HEK293 (cell line): ENCODE data around the gene HAND2.

Experiments
- CTCF ChIA-PET: fragments of 350-600 bp; formaldehyde crosslinking; extraction: SDS; loops from one replicate; lab custom pipeline; 2021; ENCODE audit warnings: antibody characterized with exemption; lab: Yijun Ruan, JAX
- POLR2A ChIA-PET: fragments of 300-600 bp; formaldehyde crosslinking; extraction: SDS; loops from one replicate; lab custom pipeline; 2020; ENCODE audit warnings: antibody characterized with exemption, inconsistent platforms; lab: Yijun Ruan, JAX
- H3K27ac ChIP-seq: fragments of 200-500 bp; sonication (Bioruptor generic); 2 replicates; pipeline ENCODE4 v1.5.1; 2014; ENCODE audit warnings: low read depth, low read length, control low read depth, inconsistent platforms; ENCODE audit errors: extremely low read depth
- H3K36me3 ChIP-seq, 2 experiments: fragments of 200-500 bp in 1 of 2; sonication (Bioruptor generic) in 1 of 2; 1 replicate in 1 of 2; 2 replicates in 1 of 2; pipeline ENCODE4 v1.5.1; 2014 to 2017; ENCODE audit warnings: inconsistent platforms in 2 of 2, low read length in 2 of 2; ENCODE audit not compliant: control insufficient read depth in 2 of 2, insufficient read depth in 1 of 2
- H3K4me1 ChIP-seq: fragments of 200-500 bp; sonication (Bioruptor generic); 2 replicates; pipeline ENCODE4 v1.5.1; 2014; ENCODE audit warnings: mild to moderate bottlenecking, low read length, inconsistent platforms; ENCODE audit not compliant: control insufficient read depth, insufficient read depth
- H3K4me3 ChIP-seq: 2 replicates; pipeline ENCODE4 v1.5.1; 2011; ENCODE audit warnings: low read depth, mild to moderate bottlenecking, control low read depth, low read length, moderate library complexity
- H3K9me3 ChIP-seq: fragments of 200-500 bp; sonication (Bioruptor generic); 2 replicates; pipeline ENCODE4 v1.5.1; 2014; ENCODE audit warnings: low read depth, low read length, inconsistent platforms; ENCODE audit not compliant: control insufficient read depth, insufficient read depth
- BCL11B ChIP-seq: fragments of 450-650 bp; formaldehyde crosslinking; IDR thresholded peaks from 2 replicates; pipeline ENCODE4 v1.5.1; 2016; ENCODE audit warnings: low read depth, missing biosample characterization, missing genetic modification characterization
- KLF9 ChIP-seq: fragments of 450-650 bp; formaldehyde crosslinking; IDR thresholded peaks from 2 replicates; pipeline ENCODE4 v1.5.1; 2016; ENCODE audit warnings: missing biosample characterization, missing genetic modification characterization, low read depth
- MEIS1 ChIP-seq: sonication (generic); formaldehyde crosslinking; IDR thresholded peaks from 2 replicates; pipeline ENCODE4 v1.8.1; 2022; ENCODE audit warnings: missing genetic modification reagents, mild to moderate bottlenecking, borderline replicate concordance
- REPIN1 ChIP-seq: fragments of 450-650 bp; formaldehyde crosslinking; IDR thresholded peaks from 2 replicates; pipeline ENCODE4 v1.5.1; 2017; ENCODE audit warnings: missing biosample characterization, missing genetic modification characterization, low read depth
- SETDB1 ChIP-seq: IDR thresholded peaks from one replicate; pipeline ENCODE4 v1.6.1; 2017; ENCODE audit warnings: mild to moderate bottlenecking, low read length, moderate library complexity, mixed read lengths; ENCODE audit not compliant: insufficient read length
- SP3 ChIP-seq: fragments of 450-650 bp; formaldehyde crosslinking; IDR thresholded peaks from 2 replicates; pipeline ENCODE4 v1.5.1; 2016; ENCODE audit warnings: missing biosample characterization, missing genetic modification characterization
- SP7 ChIP-seq: fragments of 450-650 bp; formaldehyde crosslinking; IDR thresholded peaks from 2 replicates; pipeline ENCODE4 v1.5.1; 2016; ENCODE audit warnings: missing biosample characterization, missing genetic modification characterization
- WT1 ChIP-seq: fragments of 450-650 bp; formaldehyde crosslinking; IDR thresholded peaks from 2 replicates; pipeline ENCODE4 v1.5.1; 2016; ENCODE audit warnings: missing biosample characterization, missing genetic modification characterization
- ZBTB1 ChIP-seq: fragments of 450-650 bp; formaldehyde crosslinking; IDR thresholded peaks from 2 replicates; pipeline ENCODE4 v1.5.1; 2016; ENCODE audit warnings: missing biosample characterization, missing genetic modification characterization
- ZBTB21 ChIP-seq: fragments of 450-650 bp; formaldehyde crosslinking; IDR thresholded peaks from 2 replicates; pipeline ENCODE4 v1.5.1; 2017; ENCODE audit warnings: missing biosample characterization, missing genetic modification characterization
- ZBTB7A ChIP-seq: fragments of 450-650 bp; formaldehyde crosslinking; IDR thresholded peaks from 2 replicates; pipeline ENCODE4 v1.5.1; 2016; ENCODE audit warnings: low read depth, missing biosample characterization, missing genetic modification characterization
- ZBTB8A ChIP-seq: fragments of 450-650 bp; formaldehyde crosslinking; IDR thresholded peaks from 2 replicates; pipeline ENCODE4 v1.5.1; 2016; ENCODE audit warnings: missing biosample characterization, missing genetic modification characterization
- ZFHX2 ChIP-seq: fragments of 450-650 bp; formaldehyde crosslinking; conservative IDR thresholded peaks from 2 replicates; pipeline ENCODE4 v1.5.1; 2016; ENCODE audit warnings: missing biosample characterization, missing genetic modification characterization
- ZNF146 ChIP-seq: fragments of 450-650 bp; formaldehyde crosslinking; IDR thresholded peaks from 2 replicates; pipeline ENCODE4 v1.5.1; 2016; ENCODE audit warnings: missing biosample characterization, missing genetic modification characterization
- ZNF292 ChIP-seq: fragments of 450-650 bp; formaldehyde crosslinking; IDR thresholded peaks from 2 replicates; pipeline ENCODE4 v1.5.1; 2016; ENCODE audit warnings: low read depth, missing biosample characterization, missing genetic modification characterization, borderline replicate concordance
- ZNF366 ChIP-seq: fragments of 450-650 bp; formaldehyde crosslinking; conservative IDR thresholded peaks from 2 replicates; pipeline ENCODE4 v1.5.1; 2016; ENCODE audit warnings: missing biosample characterization, missing genetic modification characterization
- ZNF391 ChIP-seq: fragments of 450-650 bp; formaldehyde crosslinking; IDR thresholded peaks from 2 replicates; pipeline ENCODE4 v1.5.1; 2016; ENCODE audit warnings: low read depth, missing biosample characterization, missing genetic modification characterization, borderline replicate concordance
- ZNF501 ChIP-seq: fragments of 450-650 bp; formaldehyde crosslinking; IDR thresholded peaks from 2 replicates; pipeline ENCODE4 v1.5.1; 2016; ENCODE audit warnings: missing biosample characterization, missing genetic modification characterization
- ZNF530 ChIP-seq: fragments of 450-650 bp; formaldehyde crosslinking; IDR thresholded peaks from 2 replicates; pipeline ENCODE4 v1.5.1; 2016; ENCODE audit warnings: low read depth, missing biosample characterization, missing genetic modification characterization
- ZNF555 ChIP-seq: fragments of 450-650 bp; formaldehyde crosslinking; conservative IDR thresholded peaks from 2 replicates; pipeline ENCODE4 v1.5.1; 2017; ENCODE audit warnings: missing biosample characterization, mild to moderate bottlenecking, missing genetic modification characterization, inconsistent platforms
- ZNF623 ChIP-seq: fragments of 450-650 bp; formaldehyde crosslinking; IDR thresholded peaks from 2 replicates; pipeline ENCODE4 v1.5.1; 2016; ENCODE audit warnings: missing biosample characterization, missing genetic modification characterization
- ZNF707 ChIP-seq: fragments of 450-650 bp; formaldehyde crosslinking; IDR thresholded peaks from 2 replicates; pipeline ENCODE4 v1.5.1; 2016; ENCODE audit warnings: missing biosample characterization, missing genetic modification characterization
- ZSCAN30 ChIP-seq: fragments of 450-650 bp; IDR thresholded peaks from 2 replicates; pipeline ENCODE4 v1.5.1; 2018; ENCODE audit warnings: missing biosample characterization, mild to moderate bottlenecking, missing genetic modification characterization, moderate library complexity

Gene HAND2

GRCh38 chr4:173535957-173536356 lies 5.9 kb upstream of the HAND2 start (continued):
- TF ChIP-seq SP7 (tag by site-specific recombination), result no peak

GRCh38 chr4:173535165-173535902 lies 5.3 kb upstream of the HAND2 start:
- ChIA-PET POLR2A (no interaction called here), CTCF (no interaction called here)
- H3K9me3 ChIP-seq, result no peaks in the 10 kb centered on the region

GRCh38 chr4:173534434-173534833 lies 4.4 kb upstream of the HAND2 start:
- TF ChIP-seq ZNF366 (tag by site-specific recombination) (0 out of 2 replicates have a peak, but pooled peaks have one; percentile 12), ZBTB1 (tag by site-specific recombination) (no peak)
- TF ChIP-seq, all 188 proteins: peak for 1
- no peaks in the 10 kb centered on the region for H3K36me3 ChIP-seq
- CTCF ChIA-PET, result no interaction called here
- H3K27ac ChIP-seq, result no peak overlapping the region
- POLR2A ChIA-PET, result interaction anchor here (1.1 kb wide), 1 partner anchor 114 kb away, joined by 3 read pairs; no protein-coding TSS in a partner anchor
- H3K9me3 ChIP-seq, result no peaks in the 10 kb centered on the region
- no peak overlapping the region for H3K4me3 ChIP-seq
- peaks cover 7% of the 10 kb centered on the region; the same call in 1 of the 2 replicates for H3K4me1 ChIP-seq

More at GRCh38 chr4:173535165-173535902, 5.3 kb upstream of the HAND2 start:
- H3K27ac ChIP-seq, result no peak overlapping the region
- H3K4me3 ChIP-seq, result no peak overlapping the region
- no peaks in the 10 kb centered on the region for H3K36me3 ChIP-seq
- peaks cover 7% of the 10 kb centered on the region; the same call in 1 of the 2 replicates for H3K4me1 ChIP-seq
- TF ChIP-seq ZBTB8A (tag by site-specific recombination), result no peak
- TF ChIP-seq ZNF501 (tag by site-specific recombination), result no peak
- TF ChIP-seq ZSCAN30 (tag by site-specific recombination), result no peak

GRCh38 chr4:173532725-173533511 lies 2.9 kb upstream of the HAND2 start:
- POLR2A ChIA-PET, result interaction anchor here (1.1 kb wide), 1 partner anchor 112 kb away, joined by 3 read pairs; no protein-coding TSS in a partner anchor
- TF ChIP-seq ZBTB8A (tag by site-specific recombination) (no peak), WT1 (no peak), SP3 (tag by site-specific recombination) (no peak), KLF9 (tag by site-specific recombination) (no peak), ZNF623 (tag by site-specific recombination) (no peak), ZBTB21 (no peak)
- Histone ChIP-seq H3K9me3 (no peaks in the 10 kb centered on the region), H3K36me3 (no peaks in the 10 kb centered on the region), H3K4me1 (peaks cover 3% of the 10 kb centered on the region; the same call in 1 of the 2 replicates), H3K27ac (no peak overlapping the region), H3K4me3 (no peak overlapping the region)
- CTCF ChIA-PET, result no interaction called here

- Histone ChIP-seq H3K27ac (no peak overlapping the region), H3K36me3 (peaks cover 0 to 8% of the 10 kb centered on the region in 2 experiments; a peak in 1 of 3 replicates), H3K9me3 (no peaks in the 10 kb centered on the region), H3K4me1 (peaks cover 3% of the 10 kb centered on the region; the same call in 1 of the 2 replicates), H3K4me3 (no peak overlapping the region)
- CTCF ChIA-PET, result interaction anchor here (1.8 kb wide), 1 partner anchor 111 kb away, joined by 7 read pairs; no protein-coding TSS in a partner anchor
- POLR2A ChIA-PET, result interaction anchor here (1.3 kb wide), 1 partner anchor 13 kb away, joined by 3 read pairs; no protein-coding TSS in a partner anchor
- no peak for TF ChIP-seq MEIS1 (CRISPR knock-in tag)
- no peak for TF ChIP-seq ZNF146 (tag by site-specific recombination)
- no peak for TF ChIP-seq ZNF391 (tag by site-specific recombination)
- no peak for TF ChIP-seq REPIN1
- no peak for TF ChIP-seq WT1
- TF ChIP-seq ZFHX2 (tag by site-specific recombination), result no peak
- no peak for TF ChIP-seq ZNF555 (tag by site-specific recombination)
- TF ChIP-seq ZNF707, result no peak
- no peak for TF ChIP-seq ZNF530 (tag by site-specific recombination)
- TF ChIP-seq ZNF292 (tag by site-specific recombination), result no peak
- TF ChIP-seq SETDB1, result no peak
- TF ChIP-seq BCL11B (tag by site-specific recombination), result no peak
- TF ChIP-seq KLF9 (tag by site-specific recombination), result no peak
- TF ChIP-seq ZBTB7A (tag by site-specific recombination), result no peak
Measured at GRCh38 chr4:173531086-173531965, 1.3 kb upstream of the HAND2 start.
